Urinary bladder (tissue), 4 donors: ENCODE measurements around the gene MAP3K20. TPM values are rescaled to one million over a fixed set of nuclear protein-coding genes. Genes with fewer than 3 reads are reported as not detected.
"Not testable (repeated sequence)": the region's sequence is repeated elsewhere in the genome, so short reads cannot be mapped to it uniquely, and the experiment has no call there.

Experiments used
- DNase-seq: peaks from one replicate; pipeline ENCODE4 v3.0.0-alpha.2; 2015; ENCODE audit errors: extremely low spot score
- H3K27ac ChIP-seq: one replicate; pipeline ENCODE4 v1.5.1; 2013; ENCODE audit warnings: low read depth, mild to moderate bottlenecking, moderate library complexity
- H3K36me3 ChIP-seq: one replicate; pipeline ENCODE4 v1.6.1; 2013; ENCODE audit warnings: mild to moderate bottlenecking, moderate library complexity; ENCODE audit not compliant: insufficient read depth
- H3K4me1 ChIP-seq: one replicate; pipeline ENCODE4 v1.6.1; 2013; ENCODE audit warnings: mild to moderate bottlenecking, moderate library complexity; ENCODE audit not compliant: insufficient read depth
- H3K4me3 ChIP-seq: one replicate; pipeline ENCODE4 v1.5.1; 2013; ENCODE audit warnings: low read depth, low read length
- WGBS: extraction: QIAGEN DNeasy Blood & Tissue Kit; methylation state at CpG from one replicate; pipeline ENCODE4 v1.1.7; 2013; 5-methylcytosine and 5-hydroxymethylcytosine counted together
- polyA plus RNA-seq: library from polyadenylated mRNA; stranded (reverse); fragments of 200-250 nt; gene quantifications from one replicate; pipeline ENCODE4 v1.2.3, GENCODE V29; 2013
- total RNA-seq: library from RNA; depleted of rRNA; stranded (reverse); fragments of >200 nt; gene quantifications from one replicate; pipeline ENCODE4 v1.2.3, GENCODE V29; 2014
- donor health status: healthy with polysubstance abuse.
- donor health status: healthy.

Gene MAP3K20
- total and polyA plus RNA-seq, 2 donors: 140 TPM

DNA sequence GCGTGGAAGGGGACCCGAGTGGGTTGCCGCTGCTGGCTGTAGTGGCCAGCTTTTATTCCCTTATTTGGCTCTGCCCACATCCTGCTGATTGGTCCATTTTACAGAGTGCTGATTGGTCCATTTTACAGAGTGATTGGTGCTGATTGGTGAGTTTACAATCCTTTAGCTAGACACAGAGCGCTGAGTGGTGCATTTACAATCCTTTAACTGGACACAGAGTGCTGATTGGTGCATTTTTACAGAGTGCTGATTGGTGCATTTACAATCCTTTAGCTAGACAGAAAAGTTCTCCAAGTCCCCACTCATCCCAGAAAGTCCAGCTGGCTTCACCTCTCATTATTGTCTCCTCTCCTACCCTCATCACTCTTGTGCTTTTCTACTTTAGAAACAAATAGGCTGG lies 225.9 kb downstream of the MAP3K20 start:
- not testable (repeated sequence) for H3K27ac ChIP-seq, H3K4me3 ChIP-seq, DNase-seq, H3K4me1 ChIP-seq, H3K36me3 ChIP-seq
- WGBS: 93% methylated on average over 4 of the region's 4 CpGs

DNA sequence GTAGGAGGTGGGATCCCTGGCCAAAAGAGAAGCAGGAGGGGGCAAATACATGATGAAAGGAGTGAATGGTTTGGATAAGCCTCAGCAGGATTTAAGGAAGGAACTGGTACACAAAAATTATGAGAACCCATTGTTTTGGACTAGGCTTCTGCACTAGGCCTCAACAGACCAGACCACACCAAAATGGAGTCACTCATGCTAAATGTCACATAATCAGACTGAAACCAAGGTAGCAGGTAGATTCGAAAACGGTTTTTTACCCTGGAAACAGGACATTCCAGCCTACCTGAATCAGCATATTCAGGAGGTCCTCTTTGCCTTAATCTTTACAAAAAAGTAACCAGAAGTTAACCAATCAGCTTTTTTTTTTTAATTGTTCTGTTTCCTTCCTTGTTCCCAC lies 229.7 kb downstream of the MAP3K20 start:
- H3K36me3 ChIP-seq: no peaks in the 10 kb centered on the region
- H3K27ac ChIP-seq: no peak overlapping the region
- WGBS: 80% methylated on average over 2 of the region's 2 CpGs
- H3K4me3 ChIP-seq: no peak overlapping the region
- no peak for DNase-seq
- no peaks in the 10 kb centered on the region for H3K4me1 ChIP-seq

DNA sequence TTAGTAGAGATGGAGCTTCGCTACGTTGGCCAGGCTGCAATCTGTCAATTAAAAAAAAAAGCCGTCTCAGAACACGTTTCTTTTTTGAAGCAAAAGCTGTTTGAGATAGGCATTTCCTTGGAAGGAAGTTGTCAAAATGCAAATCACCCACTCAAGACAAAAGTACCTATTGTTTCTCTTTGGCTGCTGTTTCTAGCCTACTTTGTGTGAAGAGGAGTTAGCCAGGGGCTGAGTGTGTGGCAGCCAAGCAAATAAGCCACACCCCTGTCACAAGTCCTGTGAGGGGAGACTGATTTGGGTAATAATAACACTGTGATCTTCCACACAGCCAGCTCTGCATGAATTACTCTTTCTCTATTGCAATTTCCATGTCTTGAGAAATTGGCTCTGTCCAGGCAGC lies 231.6 kb downstream of the MAP3K20 start:
- no peaks in the 10 kb centered on the region for H3K4me1 ChIP-seq
- no peak overlapping the region for H3K4me3 ChIP-seq
- DNase-seq: no peak
- no peak overlapping the region for H3K27ac ChIP-seq
- 55% methylated on average over 4 of the region's 4 CpGs for WGBS
- no peaks in the 10 kb centered on the region for H3K36me3 ChIP-seq

DNA sequence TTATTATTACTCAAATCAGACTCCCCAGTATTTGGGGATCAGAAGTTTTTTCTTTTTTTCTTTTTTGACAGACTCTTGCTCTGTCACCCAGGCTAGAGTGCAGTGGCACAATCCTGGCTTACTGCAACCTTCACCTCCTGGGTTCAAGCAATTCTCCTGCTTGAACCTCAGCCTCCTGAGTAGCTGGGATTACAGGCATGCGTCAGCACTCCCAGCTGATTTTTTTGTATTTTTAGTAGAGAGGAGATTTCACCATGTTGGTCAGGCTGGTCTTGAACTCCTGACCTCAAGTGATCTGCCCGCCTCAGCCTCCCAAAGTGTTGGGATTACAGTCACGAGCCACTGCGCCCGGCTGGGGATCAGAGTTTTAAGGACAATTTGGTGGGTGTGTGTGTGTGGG lies 233.7 kb downstream of the MAP3K20 start:
- not testable (repeated sequence) for H3K4me1 ChIP-seq, H3K36me3 ChIP-seq, DNase-seq, H3K4me3 ChIP-seq, H3K27ac ChIP-seq
- 76% methylated on average over 5 of the region's 5 CpGs for WGBS

DNA sequence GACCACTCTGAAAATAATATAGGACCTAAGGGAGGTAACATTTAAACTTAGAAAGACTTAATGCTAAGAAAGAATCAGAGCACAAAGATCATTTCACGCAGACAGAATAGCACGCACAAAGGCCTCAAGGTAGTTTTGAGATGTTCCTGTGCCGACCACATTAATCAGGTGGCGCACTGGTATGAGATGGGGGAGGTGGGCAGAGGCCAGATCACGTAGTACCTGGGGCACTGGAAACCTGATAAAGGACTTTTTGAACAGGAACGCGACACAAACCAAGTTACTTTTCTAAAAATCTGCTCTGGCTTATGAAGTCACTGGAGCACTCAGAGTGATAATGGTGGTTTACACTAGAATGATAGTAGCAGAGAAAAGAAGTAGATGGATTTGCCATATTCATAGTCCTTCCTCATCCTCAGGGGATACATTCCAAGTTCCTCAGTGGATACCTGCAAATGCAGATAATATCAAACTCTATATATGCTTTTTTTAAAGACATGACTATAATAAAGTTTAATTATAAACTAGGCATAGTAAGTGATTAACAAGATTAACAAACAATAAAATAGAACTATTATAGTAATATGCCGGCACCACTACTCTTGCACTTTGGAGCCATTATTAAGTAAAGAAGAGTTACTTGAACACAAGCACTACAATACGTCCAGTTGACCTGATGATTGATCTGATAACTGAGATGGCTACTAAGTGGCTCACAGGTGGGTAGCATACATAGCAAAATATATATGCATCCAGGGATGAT lies 236.4 kb downstream of the MAP3K20 start:
- Histone ChIP-seq H3K36me3 (no peaks in the 10 kb centered on the region), H3K4me1 (no peaks in the 10 kb centered on the region), H3K27ac (no peak overlapping the region), H3K4me3 (no peak overlapping the region)
- WGBS: 90% methylated on average over 9 of the region's 9 CpGs
- no peak for DNase-seq
